Measurements from ENCODE around the gene SLC1A3. TPM values are rescaled to one million over a fixed set of nuclear protein-coding genes. Genes with fewer than 3 reads are reported as not detected.

The SLC1A3 gene
- total and polyA plus RNA-seq, 4 donors = 3.4 to 47.6 (median 28.2) TPM

GRCh38 chr5:36630201-36631145 lies 24.1 kb downstream of the SLC1A3 start:
- Histone ChIP-seq H3K9ac (ENCODE audit: insufficient read depth in 1 of 2, low read length in 2 of 2) (no peak overlapping the region), H3K27me3 (ENCODE audit: control insufficient read depth in 3 of 3, insufficient read depth in 3 of 3, low read length in 2 of 3) (peaks cover 0 to 14% (median 0%) of the 10 kb centered on the region in 3 donors), H3K4me3 (no peak overlapping the region), H3K36me3 (ENCODE audit: control insufficient read depth in 4 of 4, insufficient read depth in 4 of 4, low read length in 4 of 4) (peaks cover 0 to 19% (median 6%) of the 10 kb centered on the region in 4 donors), H3K9me3 (ENCODE audit: control insufficient read depth in 4 of 4, insufficient read depth in 3 of 4, low read length in 3 of 4) (peaks cover 0 to under 1% (median 0%) of the 10 kb centered on the region in 4 donors), H3K27ac (ENCODE audit: low read depth in 1 of 2, low read length in 1 of 2) (no peak overlapping the region), H3K4me1 (ENCODE audit: control insufficient read depth in 5 of 5, insufficient read depth in 5 of 5, low read length in 5 of 5) (peaks cover 0 to 17% (median 2%) of the 10 kb centered on the region in 5 donors)
- no peak for DNase-seq
- TF ChIP-seq, protein P1, sequence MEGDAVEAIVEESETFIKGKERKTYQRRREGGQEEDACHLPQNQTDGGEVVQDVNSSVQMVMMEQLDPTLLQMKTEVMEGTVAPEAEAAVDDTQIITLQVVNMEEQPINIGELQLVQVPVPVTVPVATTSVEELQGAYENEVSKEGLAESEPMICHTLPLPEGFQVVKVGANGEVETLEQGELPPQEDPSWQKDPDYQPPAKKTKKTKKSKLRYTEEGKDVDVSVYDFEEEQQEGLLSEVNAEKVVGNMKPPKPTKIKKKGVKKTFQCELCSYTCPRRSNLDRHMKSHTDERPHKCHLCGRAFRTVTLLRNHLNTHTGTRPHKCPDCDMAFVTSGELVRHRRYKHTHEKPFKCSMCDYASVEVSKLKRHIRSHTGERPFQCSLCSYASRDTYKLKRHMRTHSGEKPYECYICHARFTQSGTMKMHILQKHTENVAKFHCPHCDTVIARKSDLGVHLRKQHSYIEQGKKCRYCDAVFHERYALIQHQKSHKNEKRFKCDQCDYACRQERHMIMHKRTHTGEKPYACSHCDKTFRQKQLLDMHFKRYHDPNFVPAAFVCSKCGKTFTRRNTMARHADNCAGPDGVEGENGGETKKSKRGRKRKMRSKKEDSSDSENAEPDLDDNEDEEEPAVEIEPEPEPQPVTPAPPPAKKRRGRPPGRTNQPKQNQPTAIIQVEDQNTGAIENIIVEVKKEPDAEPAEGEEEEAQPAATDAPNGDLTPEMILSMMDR (IDR thresholded peaks at IDR 0.05; ENCODE audit: control extremely low read depth, extremely low read depth) = no peak
- ATAC-seq (ENCODE audit: insufficient read depth, low FRiP score) = no peak
- WGBS, 2 donors = 74 to 81% methylated on average over 1 of the region's 1 CpG

GRCh38 chr5:36631154-36631553 lies 24.7 kb downstream of the SLC1A3 start:
- peaks cover 0 to 14% (median 0%) of the 10 kb centered on the region in 3 donors for H3K27me3 ChIP-seq (ENCODE audit: control insufficient read depth in 3 of 3, insufficient read depth in 3 of 3, low read length in 2 of 3)
- TF ChIP-seq, protein P1 (IDR thresholded peaks at IDR 0.05; ENCODE audit: control extremely low read depth, extremely low read depth) = no peak
- no peak for DNase-seq
- H3K36me3 ChIP-seq (ENCODE audit: control insufficient read depth in 4 of 4, insufficient read depth in 4 of 4, low read length in 4 of 4) = peaks cover 0 to 19% (median 6%) of the 10 kb centered on the region in 4 donors
- H3K9me3 ChIP-seq (ENCODE audit: control insufficient read depth in 4 of 4, insufficient read depth in 3 of 4, low read length in 3 of 4) = peaks cover 0 to 3% (median 0%) of the 10 kb centered on the region in 4 donors
- H3K9ac ChIP-seq (ENCODE audit: insufficient read depth in 1 of 2, low read length in 2 of 2) = no peak overlapping the region
- peaks cover 0 to 12% (median 2%) of the 10 kb centered on the region in 5 donors for H3K4me1 ChIP-seq (ENCODE audit: control insufficient read depth in 5 of 5, insufficient read depth in 5 of 5, low read length in 5 of 5)
- no peak overlapping the region for H3K27ac ChIP-seq (ENCODE audit: low read depth in 1 of 2, low read length in 1 of 2)
- 30 to 44% methylated on average over 1 of the region's 1 CpG for WGBS, 2 donors
- H3K4me3 ChIP-seq = no peak overlapping the region
- ATAC-seq (ENCODE audit: insufficient read depth, low FRiP score) = no peak

DNA sequence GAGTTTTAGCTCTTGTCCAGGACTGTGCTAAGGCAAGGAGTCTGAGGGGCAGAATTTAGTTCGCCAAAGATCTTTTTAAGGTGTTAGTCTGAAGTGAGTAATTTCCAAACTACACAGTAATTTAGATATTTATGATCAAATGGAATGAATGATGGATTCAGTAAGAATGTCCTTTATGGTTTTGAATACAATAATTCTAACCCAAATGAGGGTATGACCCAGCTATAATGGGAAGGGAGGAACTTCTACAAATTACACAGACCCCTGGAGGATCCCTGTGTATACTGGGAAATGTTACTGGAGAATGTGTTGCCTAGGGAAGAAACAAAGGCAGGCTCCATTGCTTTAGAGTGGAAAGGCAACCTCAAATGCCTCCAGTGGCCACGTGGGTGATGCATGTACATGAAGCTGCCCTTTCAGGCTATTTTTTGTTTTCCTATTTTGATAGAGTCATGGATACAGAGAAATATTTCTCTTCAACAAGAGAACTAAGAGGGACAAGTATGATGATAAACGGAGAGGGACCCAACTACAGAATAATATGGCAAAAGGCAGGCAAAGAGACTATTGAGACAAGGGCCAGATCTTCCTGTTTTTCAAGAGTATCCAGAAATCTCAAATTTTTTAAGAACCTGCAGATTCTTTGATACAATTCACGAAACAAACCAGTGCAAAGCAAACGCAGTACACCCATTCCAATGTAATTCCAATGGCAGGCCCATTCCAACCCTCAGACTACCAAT lies 25.4 kb downstream of the SLC1A3 start:
- TF ChIP-seq, protein P1 (IDR thresholded peaks at IDR 0.05; ENCODE audit: control extremely low read depth, extremely low read depth) = no peak
- WGBS, 2 donors = 73 to 74% methylated on average over 5 of the region's 5 CpGs
- Histone ChIP-seq H3K9me3 (ENCODE audit: control insufficient read depth in 4 of 4, insufficient read depth in 3 of 4, low read length in 3 of 4) (peaks cover 0 to 6% (median 0%) of the 10 kb centered on the region in 4 donors), H3K4me3 (no peak overlapping the region), H3K27ac (ENCODE audit: low read depth in 1 of 2, low read length in 1 of 2) (no peak overlapping the region), H3K36me3 (ENCODE audit: control insufficient read depth in 4 of 4, insufficient read depth in 4 of 4, low read length in 4 of 4) (peaks cover 0 to 22% (median 6%) of the 10 kb centered on the region in 4 donors), H3K9ac (ENCODE audit: insufficient read depth in 1 of 2, low read length in 2 of 2) (no peak overlapping the region), H3K27me3 (ENCODE audit: control insufficient read depth in 3 of 3, insufficient read depth in 3 of 3, low read length in 2 of 3) (peaks cover 0 to 14% (median 0%) of the 10 kb centered on the region in 3 donors), H3K4me1 (ENCODE audit: control insufficient read depth in 5 of 5, insufficient read depth in 5 of 5, low read length in 5 of 5) (peaks cover 0 to 12% (median 0%) of the 10 kb centered on the region in 5 donors)
- no peak for ATAC-seq (ENCODE audit: insufficient read depth, low FRiP score)
- DNase-seq = no peak
